Measurements from ENCODE around the gene CYP46A1.

The CYP46A1 gene

GRCh38 chr14:99742509-99743487, 58.7 kb downstream of the CYP46A1 start:
- Mint-ChIP-seq H3K4me3 (no peak overlapping the region), H3K9me3 (no peaks in the 10 kb centered on the region), H3K27ac (peak overlapping the region; percentile 66), H3K4me1 (no peaks in the 10 kb centered on the region), H3K36me3 (no peaks in the 10 kb centered on the region)
- ATAC-seq (no peak), DNase-seq (ENCODE audit: low spot score in 2 of 2) (no peak)

- H3K4me1 Mint-ChIP-seq, result no peaks in the 10 kb centered on the region
- H3K27ac Mint-ChIP-seq, result no peak overlapping the region
- no peaks in the 10 kb centered on the region for H3K36me3 Mint-ChIP-seq
- ATAC-seq (no peak), DNase-seq (ENCODE audit: low spot score in 2 of 2) (no peak)
- no peak overlapping the region for H3K4me3 Mint-ChIP-seq
- H3K9me3 Mint-ChIP-seq, result no peaks in the 10 kb centered on the region
These were observed 60.2 kb downstream of the CYP46A1 start for GRCh38 chr14:99744199-99744872.

- Mint-ChIP-seq H3K27ac (no peak overlapping the region), H3K4me1 (no peaks in the 10 kb centered on the region), H3K36me3 (no peaks in the 10 kb centered on the region), H3K9me3 (no peaks in the 10 kb centered on the region), H3K4me3 (no peak overlapping the region)
- ATAC-seq (no peak), DNase-seq (ENCODE audit: low spot score in 2 of 2) (no peak)
These were observed 60.8 kb downstream of the CYP46A1 start for GRCh38 chr14:99744873-99745224.

GRCh38 chr14:99745307-99745951, 61.3 kb downstream of the CYP46A1 start:
- Mint-ChIP-seq H3K36me3 (no peaks in the 10 kb centered on the region), H3K4me1 (no peaks in the 10 kb centered on the region), H3K4me3 (no peak overlapping the region), H3K27ac (no peak overlapping the region), H3K9me3 (no peaks in the 10 kb centered on the region)
- ATAC-seq (no peak), DNase-seq (ENCODE audit: low spot score in 2 of 2) (no peak)

- DNase-seq (ENCODE audit: low spot score in 2 of 2), result no peak
- Mint-ChIP-seq H3K9me3 (no peaks in the 10 kb centered on the region), H3K4me3 (no peak overlapping the region), H3K4me1 (peaks cover 1% of the 10 kb centered on the region), H3K36me3 (no peaks in the 10 kb centered on the region), H3K27ac (no peak overlapping the region)
- no peak for ATAC-seq
These were observed 63.1 kb downstream of the CYP46A1 start for GRCh38 chr14:99747167-99747566.

- Mint-ChIP-seq H3K4me3 (no peak overlapping the region), H3K27ac (no peak overlapping the region), H3K4me1 (peaks cover 7% of the 10 kb centered on the region), H3K36me3 (no peaks in the 10 kb centered on the region), H3K9me3 (no peaks in the 10 kb centered on the region)
- ATAC-seq (no peak), DNase-seq (ENCODE audit: low spot score in 2 of 2) (no peak)
These were observed 63.7 kb downstream of the CYP46A1 start for GRCh38 chr14:99747582-99748330.

GRCh38 chr14:99748529-99748928, 64.4 kb downstream of the CYP46A1 start:
- no peaks in the 10 kb centered on the region for H3K9me3 Mint-ChIP-seq
- ATAC-seq (no peak), DNase-seq (ENCODE audit: low spot score in 2 of 2) (no peak)
- no peaks in the 10 kb centered on the region for H3K36me3 Mint-ChIP-seq
- peaks cover 14% of the 10 kb centered on the region for H3K4me1 Mint-ChIP-seq
- H3K27ac Mint-ChIP-seq, result no peak overlapping the region
- H3K4me3 Mint-ChIP-seq, result no peak overlapping the region

GRCh38 chr14:99749142-99749541, 65.0 kb downstream of the CYP46A1 start:
- no peak overlapping the region for H3K4me3 Mint-ChIP-seq

GRCh38 chr14:99749763-99750715, 65.9 kb downstream of the CYP46A1 start:
- no peak overlapping the region for H3K27ac Mint-ChIP-seq
- no peaks in the 10 kb centered on the region for H3K9me3 Mint-ChIP-seq
- DNase-seq (ENCODE audit: low spot score in 2 of 2) (no peak), ATAC-seq (no peak)
- no peak overlapping the region for H3K4me3 Mint-ChIP-seq
- no peaks in the 10 kb centered on the region for H3K36me3 Mint-ChIP-seq
- H3K4me1 Mint-ChIP-seq, result peaks cover 27% of the 10 kb centered on the region

More at GRCh38 chr14:99749142-99749541, 65.0 kb downstream of the CYP46A1 start:
- H3K9me3 Mint-ChIP-seq, result no peaks in the 10 kb centered on the region
- ATAC-seq, result no peak
- no peak overlapping the region for H3K27ac Mint-ChIP-seq
- no peaks in the 10 kb centered on the region for H3K36me3 Mint-ChIP-seq
- DNase-seq (ENCODE audit: low spot score in 2 of 2), result no peak
- H3K4me1 Mint-ChIP-seq, result peaks cover 20% of the 10 kb centered on the region

GRCh38 chr14:99750746-99751450, 66.8 kb downstream of the CYP46A1 start:
- Mint-ChIP-seq H3K27ac (no peak overlapping the region), H3K4me1 (peaks cover 27% of the 10 kb centered on the region), H3K36me3 (no peaks in the 10 kb centered on the region), H3K9me3 (no peaks in the 10 kb centered on the region), H3K4me3 (no peak overlapping the region)
- ATAC-seq, result no peak
- DNase-seq (ENCODE audit: low spot score in 2 of 2), result no peak

- DNase-seq (ENCODE audit: low spot score in 2 of 2) (no peak), ATAC-seq (no peak)
- H3K9me3 Mint-ChIP-seq, result no peaks in the 10 kb centered on the region
- no peaks in the 10 kb centered on the region for H3K36me3 Mint-ChIP-seq
- H3K4me1 Mint-ChIP-seq, result peaks cover 27% of the 10 kb centered on the region
- no peak overlapping the region for H3K4me3 Mint-ChIP-seq
- peak overlapping the region; percentile 5 for H3K27ac Mint-ChIP-seq
These were observed 67.7 kb downstream of the CYP46A1 start for GRCh38 chr14:99751539-99752485.

- Mint-ChIP-seq H3K4me3 (no peak overlapping the region), H3K36me3 (no peaks in the 10 kb centered on the region), H3K4me1 (peaks cover 27% of the 10 kb centered on the region), H3K27ac (no peak overlapping the region), H3K9me3 (no peaks in the 10 kb centered on the region)
- DNase-seq (ENCODE audit: low spot score in 2 of 2) (no peak), ATAC-seq (no peak)
These were observed 68.5 kb downstream of the CYP46A1 start for GRCh38 chr14:99752486-99753121.

Measured in stimulated activated effector memory CD8-positive, alpha-beta T cell treated with anti-CD3 and anti-CD28 coated beads, Interleukin-12 subunit alpha, Interleukin-12 subunit beta, amount 100 ng/mL, for 72 hours (primary cell).